ENCODE results near the gene ANO1. TPM values are rescaled to one million over a fixed set of nuclear protein-coding genes. Genes with fewer than 3 reads are reported as not detected.

Gene ANO1
- total RNA-seq, 1 experiment from 2014 or later = 10.9 TPM

- no peak overlapping the region for H3K9ac ChIP-seq (ENCODE audit: extremely low read depth, insufficient read length, low read length)
- H3K79me1 ChIP-seq (ENCODE audit: insufficient read depth, low read depth, low read length, poor library complexity, severe bottlenecking) = peaks cover 9% of the 10 kb centered on the region
- H3K56ac ChIP-seq (ENCODE audit: insufficient read length, low read depth, low read length) = no peak overlapping the region
- peak overlapping the region in 1 of 3 experiments; percentile 55; a peak in 1 of 7 replicates for H3K27ac Mint-ChIP-seq
- H2BK12ac ChIP-seq (ENCODE audit: insufficient read length, low read depth, low read length) = no peak overlapping the region
- H3K27me3 ChIP-seq (ENCODE audit: insufficient read depth, low read length) = no peaks in the 10 kb centered on the region
- peaks cover 38 to 46% of the 10 kb centered on the region in 2 experiments for H3K4me1 Mint-ChIP-seq
- H3K27me3 Mint-ChIP-seq (ENCODE audit: low read depth) = no peaks in the 10 kb centered on the region
- H4K20me1 ChIP-seq (ENCODE audit: control insufficient read depth, insufficient read depth, insufficient read length) = peaks cover 3% of the 10 kb centered on the region
- no peak overlapping the region for H3K4ac ChIP-seq (ENCODE audit: low read depth, low read length)
- H2AK5ac ChIP-seq (ENCODE audit: insufficient read length, low read length) = no peak overlapping the region
- no peak overlapping the region for H3T11ph ChIP-seq (ENCODE audit: low read length)
- no peak overlapping the region for H4K91ac ChIP-seq (ENCODE audit: insufficient read length, low read depth, low read length)
- peaks cover 3% of the 10 kb centered on the region; the same call in 1 of the 2 replicates for H3K4me1 ChIP-seq (ENCODE audit: insufficient read depth, low read length)
- H3K79me2 ChIP-seq (ENCODE audit: insufficient read depth, low read length) = peaks cover 17% of the 10 kb centered on the region
- H2BK120ac ChIP-seq (ENCODE audit: low read depth, low read length, poor library complexity, severe bottlenecking) = no peak overlapping the region
- no peak overlapping the region for H2BK20ac ChIP-seq (ENCODE audit: low read depth, low read length, poor library complexity, severe bottlenecking)
- H3K4me3 Mint-ChIP-seq = no peak overlapping the region
- no peak overlapping the region for H3K27ac ChIP-seq (ENCODE audit: insufficient read length, low read depth, low read length)
- H3K9me3 ChIP-seq (ENCODE audit: control insufficient read depth, low read depth, low read length) = no peaks in the 10 kb centered on the region
- TF ChIP-seq CTCF (conservative IDR thresholded peaks at IDR 0.05) = no peak
- no peak overlapping the region for H2BK15ac ChIP-seq (ENCODE audit: low read depth, low read length)
- peaks cover 14% of the 10 kb centered on the region for H3K23me2 ChIP-seq (ENCODE audit: insufficient read length, low read depth, low read length, poor library complexity, severe bottlenecking)
- WGBS (ENCODE audit: extremely low coverage, insufficient read length, low lambda C conversion rate) = no CpG with 5 or more reads among the region's 15 CpGs
- no peak overlapping the region for H3K4me2 ChIP-seq (ENCODE audit: insufficient read depth, insufficient read length, low read length)
- H3K23ac ChIP-seq (ENCODE audit: insufficient read length, low read depth, low read length) = no peak overlapping the region
- H3K9me3 Mint-ChIP-seq = no peaks in the 10 kb centered on the region
- H2AFZ ChIP-seq (ENCODE audit: low read length) = no peak overlapping the region
- H2BK5ac ChIP-seq (ENCODE audit: insufficient read length, low read length) = no peak overlapping the region
- H4K8ac ChIP-seq (replicated peaks; ENCODE audit: insufficient read length, low read depth, low read length) = no peak overlapping the region
- no peak overlapping the region for H3K18ac ChIP-seq (ENCODE audit: insufficient read length, low read depth, low read length)
- no peak overlapping the region for H4K5ac ChIP-seq (ENCODE audit: insufficient read length, low read depth, low read length)
- no peak overlapping the region for H3K14ac ChIP-seq (ENCODE audit: insufficient read depth, low read length)
- no peak for DNase-seq
- H3K36me3 Mint-ChIP-seq (ENCODE audit: insufficient read depth in 1 of 3, low read depth in 3 of 3) = peaks cover 27 to 53% (median 47%) of the 10 kb centered on the region in 3 experiments
Observed at GRCh38 chr11:70207531-70208131, 129.5 kb downstream of the ANO1 start.

All from H9 (cell line).